ENCODE results near the gene C1orf50.
A peak's percentile ranks its signal among the peaks of the same experiment; 100 is the strongest.

Gene C1orf50

GRCh38 chr1:42769811-42770210 is 2.8 kb downstream of the C1orf50 start:
- H3K4me3 ChIP-seq (ENCODE audit: low read depth, low read length) = no peak overlapping the region
- no peak for DNase-seq (ENCODE audit: low read depth)
- no peak for TF ChIP-seq CTCF (IDR thresholded peaks at IDR 0.05; ENCODE audit: control insufficient read depth, extremely low read depth, insufficient read depth)

- TF ChIP-seq CTCF (IDR thresholded peaks at IDR 0.05; ENCODE audit: control insufficient read depth, extremely low read depth, insufficient read depth) = no peak
- H3K4me3 ChIP-seq (ENCODE audit: low read depth, low read length) = no peak overlapping the region
- no peak for DNase-seq (ENCODE audit: low read depth)
These were observed 6.4 kb downstream of the C1orf50 start for GRCh38 chr1:42773420-42773819.

GRCh38 chr1:42774928-42775526 is 8.0 kb downstream of the C1orf50 start:
- H3K4me3 ChIP-seq (ENCODE audit: low read depth, low read length) = no peak overlapping the region
- no peak for TF ChIP-seq CTCF (IDR thresholded peaks at IDR 0.05; ENCODE audit: control insufficient read depth, extremely low read depth, insufficient read depth)
- no peak for DNase-seq (ENCODE audit: low read depth)

- H3K4me3 ChIP-seq (ENCODE audit: low read depth, low read length) = no peak overlapping the region
- no peak for TF ChIP-seq CTCF (IDR thresholded peaks at IDR 0.05; ENCODE audit: control insufficient read depth, extremely low read depth, insufficient read depth)
- no peak for DNase-seq (ENCODE audit: low read depth)
These were observed 9.5 kb downstream of the C1orf50 start for GRCh38 chr1:42776502-42776901.

- no peak for DNase-seq (ENCODE audit: low read depth)
- no peak overlapping the region for H3K4me3 ChIP-seq (ENCODE audit: low read depth, low read length)
- TF ChIP-seq CTCF (IDR thresholded peaks at IDR 0.05; ENCODE audit: control insufficient read depth, extremely low read depth, insufficient read depth) = peak; percentile 72
These were observed 10.8 kb downstream of the C1orf50 start for GRCh38 chr1:42777852-42778251.

- DNase-seq (ENCODE audit: low read depth) = no peak
- no peak overlapping the region for H3K4me3 ChIP-seq (ENCODE audit: low read depth, low read length)
- TF ChIP-seq CTCF (IDR thresholded peaks at IDR 0.05; ENCODE audit: control insufficient read depth, extremely low read depth, insufficient read depth) = no peak
These were observed 12.7 kb downstream of the C1orf50 start for GRCh38 chr1:42779725-42780124.

- TF ChIP-seq CTCF (IDR thresholded peaks at IDR 0.05; ENCODE audit: control insufficient read depth, extremely low read depth, insufficient read depth) = no peak
- no peak for DNase-seq (ENCODE audit: low read depth)
- no peak overlapping the region for H3K4me3 ChIP-seq (ENCODE audit: low read depth, low read length)
These were observed 13.1 kb downstream of the C1orf50 start for GRCh38 chr1:42780176-42780575.
